Endothelial cell of umbilical vein (primary cell): Measurements from ENCODE around the gene DRAM1. TPM values are rescaled to one million over a fixed set of nuclear protein-coding genes. Genes with fewer than 3 reads are reported as not detected.

ENCODE experiments used
- BruUV-seq: library from RNA; stranded (reverse); fragments of 400-500 nt; replicated peaks from 2 replicates; lab custom pipeline; 2021; lab: Mats Ljungman, UMichigan
- CTCF ChIA-PET: fragments of 300-600, 350-600 bp; sonication (Branson Sonifier 250); formaldehyde crosslinking; loops from one replicate; lab custom pipeline; 2021; ENCODE audit warnings: antibody characterized with exemption, inconsistent platforms; lab: Charles Lee
- POLR2A ChIA-PET: fragments of 300-600, 350-600 bp; sonication (Branson Sonifier 250); formaldehyde crosslinking; loops from one replicate; lab custom pipeline; 2021; ENCODE audit warnings: antibody characterized with exemption, inconsistent platforms; lab: Charles Lee
- DNase-seq: peaks from one replicate; pipeline ENCODE4 v3.0.0-alpha.2; 2011; ENCODE audit warnings: low read depth, low spot score
- FAIRE-seq: peaks from 2 replicates; lab custom pipeline; 2011; peaks lifted over from hg19 to GRCh38; lab: Jason Lieb, UNC
- H2AFZ ChIP-seq: 2 replicates; pipeline ENCODE4 v1.6.0; 2012; ENCODE audit warnings: low read depth, low read length, control low read depth, inconsistent platforms
- H3K27ac ChIP-seq: 2 replicates; pipeline ENCODE4 v1.5.1; 2011; ENCODE audit warnings: low read depth, mild to moderate bottlenecking, control low read depth, low read length, moderate library complexity; ENCODE audit not compliant: insufficient read depth
- H3K27me3 ChIP-seq, 2 experiments: 2 replicates each; pipeline versions ENCODE4 v1.6.0 to v1.6.1; 2011; ENCODE audit warnings: low read length in 2 of 2, mixed read lengths in 1 of 2; ENCODE audit not compliant: control insufficient read depth in 2 of 2, insufficient read depth in 2 of 2
- H3K36me3 ChIP-seq, 2 experiments: 2 replicates in 1 of 2; 3 replicates in 1 of 2; pipeline ENCODE4 v1.5.1; 2011; ENCODE audit warnings: low read length in 2 of 2, mild to moderate bottlenecking in 1 of 2, moderate library complexity in 1 of 2; ENCODE audit not compliant: control insufficient read depth in 2 of 2, insufficient read depth in 2 of 2; ENCODE audit errors: extremely low read depth in 1 of 2
- H3K4me1 ChIP-seq: 3 replicates; pipeline ENCODE4 v1.5.1; 2011; ENCODE audit warnings: mild to moderate bottlenecking, low read length; ENCODE audit not compliant: control insufficient read depth, insufficient read depth; ENCODE audit errors: extremely low read depth
- H3K4me2 ChIP-seq: 2 replicates; pipeline ENCODE4 v1.6.1; 2011; ENCODE audit warnings: low read length, control low read depth, mixed read lengths; ENCODE audit not compliant: insufficient read depth
- H3K4me3 ChIP-seq, 3 experiments: fragments of 200-600 bp in 1 of 3; sonication (generic), shearing (Covaris generic) in 1 of 3; replicated peaks in 1 of 3; 2 replicates each; pipeline ENCODE4 v1.5.1; 2011 to 2016; ENCODE audit warnings: control low read depth in 3 of 3, low read length in 3 of 3, mild to moderate bottlenecking in 2 of 3, inconsistent platforms in 1 of 3, low read depth in 1 of 3, moderate library complexity in 1 of 3; ENCODE audit not compliant: insufficient read depth in 1 of 3
- H3K79me2 ChIP-seq: 2 replicates; pipeline ENCODE4 v1.6.0; 2012; ENCODE audit warnings: low read length, inconsistent platforms; ENCODE audit not compliant: control insufficient read depth, insufficient read depth
- H3K9ac ChIP-seq: replicated peaks from 2 replicates; pipeline ENCODE3; 2011; ENCODE audit warnings: low read length, control low read depth; ENCODE audit not compliant: insufficient read depth; ENCODE audit errors: extremely low read depth
- H3K9me1 ChIP-seq: replicated peaks from 3 replicates; pipeline ENCODE4 v1.6.0; 2011; ENCODE audit warnings: mild to moderate bottlenecking, low read length; ENCODE audit not compliant: control insufficient read depth, insufficient read depth; ENCODE audit errors: extremely low read depth
- H3K9me3 ChIP-seq: replicated peaks from 2 replicates; pipeline ENCODE4 v1.5.1; 2012; ENCODE audit warnings: low read length, inconsistent platforms; ENCODE audit not compliant: control insufficient read depth, insufficient read depth
- H4K20me1 ChIP-seq: replicated peaks from 2 replicates; pipeline ENCODE3; 2011; ENCODE audit warnings: mild to moderate bottlenecking, low read length; ENCODE audit not compliant: control insufficient read depth, insufficient read depth; ENCODE audit errors: extremely low read depth
- EZH2 ChIP-seq: IDR thresholded peaks from 2 replicates; pipeline ENCODE4 v1.6.1; 2012; ENCODE audit warnings: borderline replicate concordance, low read depth, mild to moderate bottlenecking, moderate library complexity, low read length, inconsistent platforms; ENCODE audit not compliant: severe bottlenecking
- FOS ChIP-seq: IDR thresholded peaks from 2 replicates; pipeline ENCODE4 v1.6.1; 2011; ENCODE audit warnings: mild to moderate bottlenecking, low read length, moderate library complexity, borderline replicate concordance; ENCODE audit not compliant: insufficient read depth
- GATA2 ChIP-seq: IDR thresholded peaks from 2 replicates; pipeline ENCODE4 v1.7.0; 2011; ENCODE audit warnings: low read depth, mild to moderate bottlenecking, moderate library complexity, mixed read lengths, low read length; ENCODE audit not compliant: insufficient read length, insufficient read depth
- JUN ChIP-seq: IDR thresholded peaks from 2 replicates; pipeline ENCODE4 v1.6.1; 2011; ENCODE audit warnings: borderline replicate concordance, low read depth; ENCODE audit not compliant: insufficient read length, insufficient read depth
- MYC ChIP-seq: IDR thresholded peaks from one replicate; pipeline ENCODE4 v1.6.1; 2011; ENCODE audit warnings: mild to moderate bottlenecking, low read depth, low read length
- POLR2A ChIP-seq: IDR thresholded peaks from 2 replicates; pipeline ENCODE4 v1.6.1; 2012; ENCODE audit warnings: low read depth, mild to moderate bottlenecking, control low read depth, low read length
- POLR2AphosphoS5 ChIP-seq: IDR thresholded peaks from 2 replicates; pipeline ENCODE4 v1.6.1; 2012; ENCODE audit warnings: low read depth, mild to moderate bottlenecking, control low read depth, low read length, moderate library complexity; ENCODE audit not compliant: insufficient read depth
- dilution Hi-C: fragments of 300-500 bp; cut with MboI; formaldehyde crosslinking; loops from one replicate; pipeline ENCODE4 v1.15.0; 2019; ENCODE audit warnings: low sequenced_read_pairs; ENCODE audit not compliant: extremely low pct_ligation_motif_present
- intact Hi-C: fragments of 100-400 bp; cut with micrococcal nuclease; formaldehyde crosslinking; loops from one replicate; pipeline ENCODE4 v1.10.0; 2022
- polyA plus RNA-seq, 4 experiments: library from polyadenylated mRNA; depleted of rRNA in 3 of 4; stranded (reverse) in 3 of 4; unstranded in 1 of 4; fragments of >200 nt; gene quantifications; 2 replicates each; pipeline versions ENCODE4 v1.2.1 to v1.2.3, GENCODE V29; 2011 to 2012; ENCODE audit warnings: missing spikeins in 1 of 4
- total RNA-seq: library from RNA; stranded (reverse); gene quantifications from 2 replicates; pipeline ENCODE4 v1.2.3, GENCODE V29; 2021
- TF ChIP-seq, protein P1 (sequence below), 2 donors: IDR thresholded peaks; 1 replicate in 1 of 2; 2 replicates in 1 of 2; pipeline ENCODE4 v1.5.1; 2011; ENCODE audit warnings: low read length in 2 of 2, mild to moderate bottlenecking in 2 of 2, moderate library complexity in 2 of 2, control low read depth in 1 of 2, inconsistent platforms in 1 of 2, low read depth in 1 of 2; ENCODE audit not compliant: insufficient read depth in 1 of 2; ENCODE audit errors: extremely low read depth in 1 of 2
- TF ChIP-seq, protein P2 (sequence below): IDR thresholded peaks from 2 replicates; pipeline ENCODE4 v1.6.1; 2011; ENCODE audit not compliant: insufficient read depth, insufficient read length

The DRAM1 gene
- total and polyA plus RNA-seq, 2 donors (not counting 3 experiments of a cell fraction or from before 2014, with no cell fraction given): 24.6 to 46.3 TPM

DNA sequence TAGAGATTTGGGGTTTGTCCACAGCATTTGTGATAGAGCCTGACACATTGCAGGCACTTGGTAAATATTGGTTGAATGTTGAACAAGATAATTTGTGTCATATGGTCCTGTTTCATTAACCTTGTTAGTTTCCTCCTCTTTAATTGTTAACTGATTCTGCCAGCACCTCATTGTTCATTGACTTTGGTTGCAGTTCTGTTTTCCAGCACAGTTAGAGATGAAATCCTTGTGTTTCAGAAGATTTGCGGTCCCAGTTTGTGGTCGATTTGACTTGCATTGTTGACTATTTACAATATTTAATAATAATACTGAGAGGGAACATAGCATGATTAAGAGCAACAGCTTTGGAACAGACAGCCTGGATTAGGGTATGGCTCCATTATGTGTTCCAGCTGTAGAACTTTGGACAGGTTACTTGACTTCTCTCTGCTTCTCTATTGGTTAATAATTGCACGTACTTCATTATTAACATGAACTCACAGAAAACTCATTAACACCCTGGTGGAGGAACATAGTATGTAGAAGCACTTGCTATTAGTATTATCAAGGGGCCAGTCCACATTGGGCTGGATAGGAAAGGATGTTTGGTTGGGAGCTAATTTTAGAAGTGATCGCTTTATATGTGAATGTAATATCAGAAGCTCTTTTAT lies 8.7 kb downstream of the DRAM1 start:
- Histone ChIP-seq H2AFZ (no peak overlapping the region), H3K79me2 (peaks cover 33% of the 10 kb centered on the region)
- CTCF ChIA-PET: no interaction called here

More for the DNA sequence above, 8.7 kb downstream of the DRAM1 start:
- FAIRE-seq (no peak), DNase-seq (no peak)
- H3K27ac ChIP-seq: no peak overlapping the region
- TF ChIP-seq, protein P1, sequence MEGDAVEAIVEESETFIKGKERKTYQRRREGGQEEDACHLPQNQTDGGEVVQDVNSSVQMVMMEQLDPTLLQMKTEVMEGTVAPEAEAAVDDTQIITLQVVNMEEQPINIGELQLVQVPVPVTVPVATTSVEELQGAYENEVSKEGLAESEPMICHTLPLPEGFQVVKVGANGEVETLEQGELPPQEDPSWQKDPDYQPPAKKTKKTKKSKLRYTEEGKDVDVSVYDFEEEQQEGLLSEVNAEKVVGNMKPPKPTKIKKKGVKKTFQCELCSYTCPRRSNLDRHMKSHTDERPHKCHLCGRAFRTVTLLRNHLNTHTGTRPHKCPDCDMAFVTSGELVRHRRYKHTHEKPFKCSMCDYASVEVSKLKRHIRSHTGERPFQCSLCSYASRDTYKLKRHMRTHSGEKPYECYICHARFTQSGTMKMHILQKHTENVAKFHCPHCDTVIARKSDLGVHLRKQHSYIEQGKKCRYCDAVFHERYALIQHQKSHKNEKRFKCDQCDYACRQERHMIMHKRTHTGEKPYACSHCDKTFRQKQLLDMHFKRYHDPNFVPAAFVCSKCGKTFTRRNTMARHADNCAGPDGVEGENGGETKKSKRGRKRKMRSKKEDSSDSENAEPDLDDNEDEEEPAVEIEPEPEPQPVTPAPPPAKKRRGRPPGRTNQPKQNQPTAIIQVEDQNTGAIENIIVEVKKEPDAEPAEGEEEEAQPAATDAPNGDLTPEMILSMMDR (IDR thresholded peaks at IDR 0.05; ENCODE audit: extremely low read depth in 1 of 2, insufficient read depth in 1 of 2, low read depth in 1 of 2, low read length in 2 of 2): no peak
- TF ChIP-seq FOS: no peak
- TF ChIP-seq MYC: no peak
- no peak for TF ChIP-seq GATA2
- TF ChIP-seq JUN: no peak
- no peak for TF ChIP-seq EZH2
- TF ChIP-seq, protein P2, sequence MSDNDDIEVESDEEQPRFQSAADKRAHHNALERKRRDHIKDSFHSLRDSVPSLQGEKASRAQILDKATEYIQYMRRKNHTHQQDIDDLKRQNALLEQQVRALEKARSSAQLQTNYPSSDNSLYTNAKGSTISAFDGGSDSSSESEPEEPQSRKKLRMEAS: no peak
- TF ChIP-seq POLR2AphosphoS5: no peak
- TF ChIP-seq POLR2A: no peak
- H3K9me3 ChIP-seq: no peaks in the 10 kb centered on the region
- H3K4me2 ChIP-seq: no peak overlapping the region
- no peak overlapping the region for H3K4me3 ChIP-seq
- H3K4me1 ChIP-seq: peaks cover 15% of the 10 kb centered on the region
- H3K9ac ChIP-seq: no peak overlapping the region
- dilution Hi-C loops (no loop called here), intact Hi-C loops (no loop called here)
- POLR2A ChIA-PET: no interaction called here
- no peaks in the 10 kb centered on the region for H3K9me1 ChIP-seq
- no peaks in the 10 kb centered on the region for H4K20me1 ChIP-seq
- no peaks in the 10 kb centered on the region for H3K27me3 ChIP-seq
- BruUV-seq: no TSS peak
- peaks cover 0 to 2% of the 10 kb centered on the region in 2 experiments for H3K36me3 ChIP-seq
